K562 (cell line): Measurements from ENCODE around the gene ADGRA3. TPM values are rescaled to one million over a fixed set of nuclear protein-coding genes. Genes with fewer than 3 reads are reported as not detected.

Source experiments
- ATAC-seq: fragments of 200-7000 bp; cut with Tn5 transposase; 3 replicates; pipeline ENCODE4 v1.9.1; 2020; ENCODE audit warnings: moderate library complexity
- BruUV-seq: library from RNA; stranded (reverse); fragments of 400-500 nt; replicated peaks from 2 replicates; lab custom pipeline; 2021; lab: Mats Ljungman, UMichigan
- CTCF ChIA-PET: fragments of 300-600 bp; formaldehyde crosslinking; extraction: SDS; loops from one replicate; lab custom pipeline; 2021; ENCODE audit warnings: low intra/inter-chr PET ratio; lab: Yijun Ruan, JAX
- POLR2A ChIA-PET: fragments of 300-600, 350-650 bp; sonication (Branson Sonifier 250); formaldehyde crosslinking; extraction: SDS; loops from one replicate; lab custom pipeline; 2021; ENCODE audit warnings: antibody characterized with exemption, inconsistent platforms; lab: Yijun Ruan, JAX
- DNase-seq, 4 experiments: peaks; one replicate each; pipeline versions ENCODE4 v3.0.0 to v3.0.0-alpha.2; 2011 to 2018; ENCODE audit warnings: low spot score in 3 of 4, mixed read lengths in 3 of 4; ENCODE audit errors: extremely low read depth in 1 of 4
- FAIRE-seq: peaks from 2 replicates; lab custom pipeline; 2011; peaks lifted over from hg19 to GRCh38; lab: Jason Lieb, UNC
- H2AFZ ChIP-seq: 2 replicates; pipeline ENCODE4 v1.6.0; 2011; ENCODE audit warnings: low read depth, low read length, control low read depth, inconsistent platforms
- H3K27ac ChIP-seq: fragments of 200-600 bp; 3 replicates; pipeline ENCODE4 v1.8.0; 2011; ENCODE audit warnings: low read depth, mild to moderate bottlenecking, control low read depth, inconsistent platforms, low read length, moderate library complexity, mixed read lengths; ENCODE audit errors: extremely low read depth
- H3K27me3 ChIP-seq, 2 experiments: fragments of 300-600 bp in 1 of 2; 2 replicates in 1 of 2; 3 replicates in 1 of 2; pipeline versions ENCODE4 v1.6.0 to v1.8.0; 2011; ENCODE audit warnings: inconsistent platforms in 2 of 2, low read length in 2 of 2, mild to moderate bottlenecking in 1 of 2, mixed read lengths in 1 of 2, moderate library complexity in 1 of 2; ENCODE audit not compliant: control insufficient read depth in 2 of 2, insufficient read depth in 2 of 2
- H3K36me3 ChIP-seq: fragments of 300-600 bp; 3 replicates; pipeline ENCODE4 v1.8.0; 2011; ENCODE audit warnings: mild to moderate bottlenecking, low read length, inconsistent platforms; ENCODE audit not compliant: control insufficient read depth, insufficient read depth
- H3K4me1 ChIP-seq, 2 experiments: fragments of 200-600 bp in 1 of 2; replicated peaks in 1 of 2; 2 replicates in 1 of 2; 3 replicates in 1 of 2; pipeline versions ENCODE4 v1.5.1 to v1.8.0; 2011; ENCODE audit warnings: inconsistent platforms in 2 of 2, low read length in 2 of 2, mild to moderate bottlenecking in 1 of 2, mixed read lengths in 1 of 2, moderate library complexity in 1 of 2; ENCODE audit not compliant: control insufficient read depth in 2 of 2, insufficient read depth in 2 of 2
- H3K4me2 ChIP-seq: 2 replicates; pipeline ENCODE4 v1.6.1; 2011; ENCODE audit warnings: low read length, control low read depth, inconsistent platforms, mixed read lengths; ENCODE audit not compliant: insufficient read depth
- H3K4me3 ChIP-seq: fragments of 200-600 bp; sonication (generic), shearing (Covaris generic); 2 replicates; pipeline ENCODE4 v1.5.1; 2016; ENCODE audit warnings: control low read depth, inconsistent platforms
- H3K79me2 ChIP-seq: fragments of 200-600 bp; 3 replicates; pipeline ENCODE4 v1.8.0; 2011; ENCODE audit warnings: low read length, inconsistent platforms; ENCODE audit not compliant: control insufficient read depth, insufficient read depth
- H3K9ac ChIP-seq, 2 experiments: 2 replicates each; pipeline versions ENCODE4 v1.6.0 to v1.6.1; 2011; ENCODE audit warnings: low read depth in 2 of 2, low read length in 2 of 2, control low read depth in 1 of 2, inconsistent platforms in 1 of 2, mild to moderate bottlenecking in 1 of 2, mixed read lengths in 1 of 2; ENCODE audit not compliant: insufficient read depth in 1 of 2
- H3K9me1 ChIP-seq: one replicate; pipeline ENCODE4 v1.6.0; 2011; ENCODE audit warnings: inconsistent platforms, mild to moderate bottlenecking, low read length, moderate library complexity; ENCODE audit not compliant: control insufficient read depth, insufficient read depth
- H3K9me3 ChIP-seq: replicated peaks from 2 replicates; pipeline ENCODE4 v1.5.1; 2011; ENCODE audit warnings: low read depth, low read length, inconsistent platforms; ENCODE audit not compliant: control insufficient read depth, insufficient read depth
- H4K20me1 ChIP-seq: replicated peaks from 2 replicates; pipeline ENCODE4 v1.6.1; 2011; ENCODE audit warnings: low read length, inconsistent platforms, mixed read lengths; ENCODE audit not compliant: control insufficient read depth, insufficient read depth
- CTBP1 ChIP-seq: fragments of 450-650 bp; IDR thresholded peaks from 2 replicates; pipeline ENCODE4 v1.6.1; 2016; ENCODE audit warnings: borderline replicate concordance
- ETV1 ChIP-seq: fragments of 450-650 bp; conservative IDR thresholded peaks from 2 replicates; pipeline ENCODE4 v1.6.1; 2016; ENCODE audit warnings: missing genetic modification characterization, control low read depth, low read depth, missing compliant biosample characterization
- NCOA2 ChIP-seq, 2 experiments: fragments of 450-650 bp; IDR thresholded peaks; 2 replicates each; pipeline ENCODE4 v1.6.1; 2018; ENCODE audit warnings: mild to moderate bottlenecking in 2 of 2, moderate library complexity in 1 of 2; ENCODE audit not compliant: partially characterized antibody in 2 of 2
- NFYB ChIP-seq: IDR thresholded peaks from 2 replicates; pipeline ENCODE4 v1.6.1; 2011; ENCODE audit warnings: mild to moderate bottlenecking, moderate library complexity; ENCODE audit not compliant: insufficient read length; ENCODE audit errors: extremely low read depth
- RAD51 ChIP-seq: fragments of 450-650 bp; IDR thresholded peaks from 2 replicates; pipeline ENCODE4 v1.7.1; 2016; ENCODE audit warnings: low read depth, mild to moderate bottlenecking, borderline replicate concordance
- SETDB1 ChIP-seq: IDR thresholded peaks from one replicate; pipeline ENCODE4 v1.6.1; 2012; ENCODE audit warnings: low read length, control low read depth, inconsistent platforms
- SMARCE1 ChIP-seq: fragments of 450-650 bp; IDR thresholded peaks from 2 replicates; pipeline ENCODE4 v1.7.1; 2016; ENCODE audit warnings: mild to moderate bottlenecking
- TCF7 ChIP-seq: sonication (generic); IDR thresholded peaks from 2 replicates; pipeline ENCODE4 v1.6.1; 2016; ENCODE audit warnings: antibody characterized with exemption, borderline replicate concordance
- TSC22D4 ChIP-seq: fragments of 450-650 bp; IDR thresholded peaks from 2 replicates; pipeline ENCODE4 v1.6.1; 2016; ENCODE audit warnings: missing genetic modification characterization, missing biosample characterization, control low read depth
- ZBTB34 ChIP-seq: fragments of 250-450 bp; sonication (Bioruptor Pico); IDR thresholded peaks from 2 replicates; pipeline ENCODE4 v1.8.0; 2021; ENCODE audit warnings: mild to moderate bottlenecking, moderate library complexity
- WGBS: fragments of 100-300 bp; shearing (Covaris generic); methylation state at CpG from one replicate; pipeline ENCODE4 v1.1.6; 2016; ENCODE audit warnings: low coverage, mixed read lengths; ENCODE audit not compliant: insufficient coverage; ENCODE audit errors: missing lambda C conversion rate; 5-methylcytosine and 5-hydroxymethylcytosine counted together
- in situ Hi-C: fragments of 300-500 bp; cut with MboI; formaldehyde crosslinking; loops from 4 replicates; pipeline ENCODE4 v1.15.0; 2018; ENCODE audit warnings: inconsistent platforms, mixed read lengths
- intact Hi-C: fragments of 100-400 bp; cut with micrococcal nuclease; formaldehyde crosslinking; loops from 2 replicates; pipeline ENCODE4 v1.14.2; 2022
- polyA plus RNA-seq, 8 experiments: library from polyadenylated mRNA; depleted of rRNA in 4 of 8; stranded (reverse) in 5 of 8; unstranded in 3 of 8; fragments of >200 nt; fragmentation: Nextera tagmentation in 2 of 8; fragmentation: Illumina TruSeq in 1 of 8; extraction: Ambion mirVana in 2 of 8; extraction: Trizol in 1 of 8; gene quantifications; 2 replicates each; pipeline versions ENCODE4 v1.2.1 to v1.2.3, GENCODE V29; 2011 to 2014; ENCODE audit warnings: inconsistent platforms in 1 of 8, missing spikeins in 1 of 8
- total RNA-seq, 7 experiments: library from RNA; depleted of rRNA in 6 of 7; stranded (reverse); fragments of >200 nt in 6 of 7; fragmentation: Illumina TruSeq in 2 of 7; extraction: Trizol in 2 of 7; gene quantifications; 2 replicates each; pipeline versions ENCODE4 v1.2.1 to v1.2.3, GENCODE V29; 2011 to 2021; ENCODE audit warnings: low replicate concordance in 1 of 7
- TF ChIP-seq, protein P1 (sequence below): fragments of 250-450 bp; sonication (Bioruptor Pico); IDR thresholded peaks from 2 replicates; pipeline ENCODE4 v1.4.0; 2020; ENCODE audit warnings: mild to moderate bottlenecking, moderate library complexity, borderline replicate concordance

Gene ADGRA3
- total and polyA plus RNA-seq, 9 of the 15 experiments (the other 6 are each of a cell fraction or from before 2014, with no cell fraction given): 0.06 to 2.3 (median 0.27) TPM; not detected in 3

GRCh38 chr4:22510750-22511149 is 5.1 kb downstream of the ADGRA3 start:
- H3K9me3 ChIP-seq: no peaks in the 10 kb centered on the region
- peaks cover 0 to 7% of the 10 kb centered on the region in 2 experiments; a peak in 1 of 5 replicates for H3K4me1 ChIP-seq
- no peaks in the 10 kb centered on the region for H3K79me2 ChIP-seq
- TF ChIP-seq TSC22D4 (tag) (no peak), NCOA2 (IDR thresholded peaks at IDR 0.05; ENCODE audit: partially characterized antibody in 2 of 2) (no peak), SETDB1 (no peak), ETV1 (tag) (no peak), TCF7 (no peak), RAD51 (no peak)
- TF ChIP-seq, all 486 proteins: peak for 0
- Histone ChIP-seq H2AFZ (no peak overlapping the region), H3K27ac (no peak overlapping the region), H3K4me3 (no peak overlapping the region), H4K20me1 (no peaks in the 10 kb centered on the region), H3K36me3 (no peaks in the 10 kb centered on the region), H3K27me3 (peaks cover 7% of the 10 kb centered on the region in 2 experiments; a peak in 3 of 5 replicates), H3K9me1 (no peaks in the 10 kb centered on the region), H3K4me2 (no peak overlapping the region), H3K9ac (no peak overlapping the region)
- 5% methylated on average over 1 of the region's 1 CpG for WGBS
- intact Hi-C loops (no loop called here), in situ Hi-C loops (no loop called here)
- BruUV-seq: no TSS peak
- CTCF ChIA-PET: no interaction called here
- FAIRE-seq (no peak), DNase-seq (no peak), ATAC-seq (no peak)
- POLR2A ChIA-PET: no interaction called here

DNA sequence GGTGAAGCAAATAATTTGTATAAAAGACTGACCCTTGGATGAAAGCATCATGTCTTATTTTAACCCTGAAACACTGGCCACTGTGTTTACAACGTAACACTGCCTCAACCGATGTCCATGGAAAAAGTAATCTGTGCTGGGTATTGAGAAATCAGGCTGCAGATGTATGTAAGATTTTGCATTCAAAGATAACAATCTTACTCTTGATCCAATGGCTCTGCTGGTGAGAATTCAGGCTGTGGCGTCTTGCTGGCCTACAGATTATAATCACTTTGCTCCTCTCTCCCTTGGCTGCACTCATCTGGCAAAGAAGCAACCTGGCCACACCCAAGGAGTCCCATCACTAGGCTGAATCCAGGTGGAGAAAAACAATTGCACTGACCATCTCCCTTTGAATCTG is 7.5 kb downstream of the ADGRA3 start:
- no TSS peak for BruUV-seq
- Histone ChIP-seq H3K79me2 (no peaks in the 10 kb centered on the region), H3K27ac (no peak overlapping the region), H3K36me3 (no peaks in the 10 kb centered on the region), H3K4me2 (no peak overlapping the region), H2AFZ (no peak overlapping the region), H3K9me1 (no peaks in the 10 kb centered on the region), H3K27me3 (no peaks in the 10 kb centered on the region), H3K9me3 (no peaks in the 10 kb centered on the region), H3K4me1 (no peaks in the 10 kb centered on the region), H4K20me1 (no peaks in the 10 kb centered on the region), H3K9ac (no peak overlapping the region), H3K4me3 (no peak overlapping the region)
- ChIA-PET CTCF (no interaction called here), POLR2A (no interaction called here)
- in situ Hi-C loops (no loop called here), intact Hi-C loops (no loop called here)
- WGBS: 0% methylated on average over 3 of the region's 3 CpGs
- DNase-seq (no peak), FAIRE-seq (no peak), ATAC-seq (no peak)
- TF ChIP-seq, protein P1, sequence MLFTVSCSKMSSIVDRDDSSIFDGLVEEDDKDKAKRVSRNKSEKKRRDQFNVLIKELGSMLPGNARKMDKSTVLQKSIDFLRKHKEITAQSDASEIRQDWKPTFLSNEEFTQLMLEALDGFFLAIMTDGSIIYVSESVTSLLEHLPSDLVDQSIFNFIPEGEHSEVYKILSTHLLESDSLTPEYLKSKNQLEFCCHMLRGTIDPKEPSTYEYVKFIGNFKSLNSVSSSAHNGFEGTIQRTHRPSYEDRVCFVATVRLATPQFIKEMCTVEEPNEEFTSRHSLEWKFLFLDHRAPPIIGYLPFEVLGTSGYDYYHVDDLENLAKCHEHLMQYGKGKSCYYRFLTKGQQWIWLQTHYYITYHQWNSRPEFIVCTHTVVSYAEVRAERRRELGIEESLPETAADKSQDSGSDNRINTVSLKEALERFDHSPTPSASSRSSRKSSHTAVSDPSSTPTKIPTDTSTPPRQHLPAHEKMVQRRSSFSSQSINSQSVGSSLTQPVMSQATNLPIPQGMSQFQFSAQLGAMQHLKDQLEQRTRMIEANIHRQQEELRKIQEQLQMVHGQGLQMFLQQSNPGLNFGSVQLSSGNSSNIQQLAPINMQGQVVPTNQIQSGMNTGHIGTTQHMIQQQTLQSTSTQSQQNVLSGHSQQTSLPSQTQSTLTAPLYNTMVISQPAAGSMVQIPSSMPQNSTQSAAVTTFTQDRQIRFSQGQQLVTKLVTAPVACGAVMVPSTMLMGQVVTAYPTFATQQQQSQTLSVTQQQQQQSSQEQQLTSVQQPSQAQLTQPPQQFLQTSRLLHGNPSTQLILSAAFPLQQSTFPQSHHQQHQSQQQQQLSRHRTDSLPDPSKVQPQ (CRISPR knock-in tag): no peak
- no peak for TF ChIP-seq SMARCE1
- no peak for TF ChIP-seq CTBP1
- TF ChIP-seq ZBTB34 (CRISPR knock-in tag): no peak
- no peak for TF ChIP-seq NFYB
